Mesothelial cell of epicardium (in vitro differentiated cells): ENCODE measurements around the gene WAC. TPM values are rescaled to one million over a fixed set of nuclear protein-coding genes. Genes with fewer than 3 reads are reported as not detected.

Experiments
- DNase-seq, 2 experiments: peaks; one replicate each; pipeline ENCODE4 v3.0.0; 2021; ENCODE audit warnings: low spot score in 2 of 2; ENCODE audit not compliant: unreplicated experiment in 2 of 2
- H3K27ac Mint-ChIP-seq: 2 replicates; pipeline ENCODE4 v1.8.0; 2021; ENCODE audit warnings: mixed read lengths
- H3K27me3 Mint-ChIP-seq: 2 replicates; pipeline ENCODE4 v1.8.0; 2021; ENCODE audit warnings: low read depth, mixed read lengths
- H3K36me3 Mint-ChIP-seq: 2 replicates; pipeline ENCODE4 v1.8.0; 2021; ENCODE audit warnings: mixed read lengths
- H3K4me1 Mint-ChIP-seq: 2 replicates; pipeline ENCODE4 v1.8.0; 2021; ENCODE audit warnings: mixed read lengths
- H3K4me3 Mint-ChIP-seq: 2 replicates; pipeline ENCODE4 v1.8.0; 2021; ENCODE audit warnings: mild to moderate bottlenecking, moderate library complexity, mixed read lengths
- H3K9me3 Mint-ChIP-seq: 2 replicates; pipeline ENCODE4 v1.8.0; 2021; ENCODE audit warnings: mixed read lengths
- total RNA-seq: library from RNA; stranded (reverse); gene quantifications from 3 replicates; pipeline ENCODE4 v1.2.1, GENCODE V29; 2021
- TF ChIP-seq, protein P1 (sequence below): fragments of 200-600 bp; sonication (generic); IDR thresholded peaks from one replicate; pipeline ENCODE4 v1.5.0; 2021; ENCODE audit warnings: antibody characterized with exemption; ENCODE audit not compliant: unreplicated experiment

WAC gene
- total RNA-seq, 1 donor from 2014 or later = 141 TPM

DNA sequence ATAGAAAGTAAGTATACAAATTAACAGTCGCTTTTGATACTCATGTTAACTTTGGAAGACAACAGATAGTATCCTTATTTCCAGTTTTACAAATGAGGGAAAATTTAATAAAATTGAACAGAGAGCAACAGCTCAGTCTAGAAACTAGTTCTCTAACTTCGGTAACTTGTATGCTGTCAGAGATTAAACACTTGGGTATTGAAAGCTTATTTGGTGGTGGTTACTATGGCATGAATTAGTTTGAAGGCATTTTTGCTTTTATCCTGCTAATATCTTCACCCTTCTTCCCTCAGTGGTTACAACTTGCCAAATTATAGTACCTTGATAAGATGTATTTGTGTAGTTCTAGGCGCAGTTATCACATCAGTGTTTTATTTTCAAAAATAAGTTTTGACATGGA, 7.2 kb downstream of the WAC start:
- Mint-ChIP-seq H3K4me3 (no peak overlapping the region), H3K27ac (no peak overlapping the region), H3K4me1 (peaks cover 25% of the 10 kb centered on the region), H3K27me3 (no peaks in the 10 kb centered on the region), H3K9me3 (no peaks in the 10 kb centered on the region), H3K36me3 (peaks cover 31% of the 10 kb centered on the region)
- TF ChIP-seq, protein P1, sequence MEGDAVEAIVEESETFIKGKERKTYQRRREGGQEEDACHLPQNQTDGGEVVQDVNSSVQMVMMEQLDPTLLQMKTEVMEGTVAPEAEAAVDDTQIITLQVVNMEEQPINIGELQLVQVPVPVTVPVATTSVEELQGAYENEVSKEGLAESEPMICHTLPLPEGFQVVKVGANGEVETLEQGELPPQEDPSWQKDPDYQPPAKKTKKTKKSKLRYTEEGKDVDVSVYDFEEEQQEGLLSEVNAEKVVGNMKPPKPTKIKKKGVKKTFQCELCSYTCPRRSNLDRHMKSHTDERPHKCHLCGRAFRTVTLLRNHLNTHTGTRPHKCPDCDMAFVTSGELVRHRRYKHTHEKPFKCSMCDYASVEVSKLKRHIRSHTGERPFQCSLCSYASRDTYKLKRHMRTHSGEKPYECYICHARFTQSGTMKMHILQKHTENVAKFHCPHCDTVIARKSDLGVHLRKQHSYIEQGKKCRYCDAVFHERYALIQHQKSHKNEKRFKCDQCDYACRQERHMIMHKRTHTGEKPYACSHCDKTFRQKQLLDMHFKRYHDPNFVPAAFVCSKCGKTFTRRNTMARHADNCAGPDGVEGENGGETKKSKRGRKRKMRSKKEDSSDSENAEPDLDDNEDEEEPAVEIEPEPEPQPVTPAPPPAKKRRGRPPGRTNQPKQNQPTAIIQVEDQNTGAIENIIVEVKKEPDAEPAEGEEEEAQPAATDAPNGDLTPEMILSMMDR = no peak
- no peak for DNase-seq

DNA sequence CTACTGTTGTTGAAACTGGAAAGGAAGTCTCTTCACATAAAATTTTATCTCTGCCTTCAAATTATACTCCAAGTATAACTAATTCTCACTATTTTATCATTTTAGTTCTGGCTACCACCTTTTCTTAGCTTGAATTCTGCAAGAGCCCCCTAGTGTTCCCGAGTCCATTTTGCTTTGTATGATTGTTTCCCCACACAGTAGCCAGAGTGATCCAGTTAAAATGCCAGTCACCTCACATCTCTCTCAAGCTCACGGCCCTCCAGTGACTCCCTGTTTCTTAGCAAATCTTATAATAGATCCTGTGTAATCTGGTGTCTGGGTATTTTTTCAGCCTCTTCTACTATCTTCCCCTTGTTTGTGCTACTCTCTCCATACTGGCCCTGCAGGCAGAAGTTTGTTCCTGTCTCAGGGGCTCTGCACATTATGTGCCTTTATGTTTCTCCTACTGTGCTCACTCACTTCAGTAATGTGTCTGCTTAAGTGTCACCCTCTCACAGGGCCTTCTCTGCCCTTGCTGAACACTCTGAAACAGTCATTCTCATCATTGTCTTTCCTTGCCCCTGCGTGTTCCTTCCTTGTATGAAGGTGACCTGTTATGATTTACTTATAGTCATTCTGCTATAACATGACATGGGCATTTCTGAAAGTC, 8.9 kb downstream of the WAC start:
- DNase-seq = no peak
- no peak overlapping the region for H3K4me3 Mint-ChIP-seq
- no peaks in the 10 kb centered on the region for H3K27me3 Mint-ChIP-seq
- peaks cover 17% of the 10 kb centered on the region for H3K4me1 Mint-ChIP-seq
- peaks cover 31% of the 10 kb centered on the region for H3K36me3 Mint-ChIP-seq
- TF ChIP-seq, protein P1 = no peak
- H3K9me3 Mint-ChIP-seq = no peaks in the 10 kb centered on the region
- H3K27ac Mint-ChIP-seq = peak overlapping the region; percentile 22

GRCh38 chr10:28542728-28543127, 9.8 kb downstream of the WAC start:
- Mint-ChIP-seq H3K4me1 (peaks cover 14% of the 10 kb centered on the region), H3K36me3 (peaks cover 28% of the 10 kb centered on the region)

DNA sequence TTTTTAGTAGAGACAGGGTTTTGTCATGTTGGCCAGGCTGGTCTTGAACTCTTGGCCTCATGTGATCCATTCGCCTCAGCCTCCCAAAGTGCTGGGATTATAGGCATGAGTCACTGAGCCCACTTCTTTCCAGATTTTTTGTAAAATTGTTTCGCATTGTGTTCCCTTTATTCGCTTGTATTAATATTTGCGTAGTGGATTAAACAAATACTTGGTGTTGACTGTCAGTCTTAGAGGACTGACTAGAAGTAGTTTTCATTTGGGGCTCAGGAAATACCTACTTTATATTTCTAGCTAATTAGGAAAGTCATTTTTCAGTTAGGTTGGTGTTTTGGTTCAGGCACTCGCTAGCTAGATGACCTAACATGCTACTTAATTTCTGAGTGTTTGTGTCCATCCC, 11.1 kb downstream of the WAC start:
- TF ChIP-seq, protein P1 = no peak
- Mint-ChIP-seq H3K4me3 (no peak overlapping the region), H3K27ac (no peak overlapping the region), H3K9me3 (no peaks in the 10 kb centered on the region), H3K4me1 (peaks cover 17% of the 10 kb centered on the region), H3K27me3 (no peaks in the 10 kb centered on the region), H3K36me3 (peaks cover 32% of the 10 kb centered on the region)
- DNase-seq = no peak

More at GRCh38 chr10:28542728-28543127, 9.8 kb downstream of the WAC start:
- Mint-ChIP-seq H3K27me3 (no peaks in the 10 kb centered on the region), H3K9me3 (no peaks in the 10 kb centered on the region), H3K27ac (peak overlapping the region; percentile 48), H3K4me3 (no peak overlapping the region)
- DNase-seq = no peak
- TF ChIP-seq, protein P1 = no peak

DNA sequence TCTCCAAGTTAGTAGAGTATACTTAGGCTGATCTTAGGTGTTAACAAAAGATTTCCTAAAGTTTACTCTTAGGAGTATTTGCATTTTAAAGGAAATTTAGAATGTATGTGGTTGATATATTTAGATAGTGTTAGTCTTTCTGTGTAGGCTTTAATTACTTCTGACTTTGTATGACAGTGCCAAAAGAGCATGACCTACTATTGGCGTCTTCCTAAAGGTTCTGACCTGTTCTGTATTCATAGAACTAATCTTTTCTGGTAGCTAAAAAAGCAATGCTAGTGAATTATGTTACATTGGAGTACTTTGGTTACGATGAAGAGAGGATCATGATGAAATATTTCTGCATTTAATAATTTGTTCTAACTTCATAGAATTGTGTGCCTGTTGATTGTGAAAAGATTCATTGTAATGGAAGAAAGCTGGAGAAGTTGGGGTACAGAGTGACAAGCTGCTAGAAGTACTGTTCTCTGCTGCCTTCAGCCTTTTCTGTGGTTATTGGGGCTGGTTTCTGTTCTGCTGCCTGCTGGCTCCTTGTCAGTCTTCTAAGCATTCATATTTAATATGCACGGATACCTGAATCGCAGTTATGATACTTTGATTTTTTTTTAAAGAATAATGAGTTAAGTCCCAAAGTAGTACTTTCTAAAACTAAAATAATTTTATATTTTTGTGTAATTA, 13.2 kb downstream of the WAC start:
- peaks cover 36% of the 10 kb centered on the region for H3K4me1 Mint-ChIP-seq
- H3K27me3 Mint-ChIP-seq = no peaks in the 10 kb centered on the region
- H3K9me3 Mint-ChIP-seq = no peaks in the 10 kb centered on the region
- peaks cover 39% of the 10 kb centered on the region for H3K36me3 Mint-ChIP-seq
- TF ChIP-seq, protein P1 = no peak
- H3K27ac Mint-ChIP-seq = peak overlapping the region; percentile 44
- no peak overlapping the region for H3K4me3 Mint-ChIP-seq
- no peak for DNase-seq
